Lower lobe of right lung (tissue), 2 donors: ENCODE measurements around the gene GLT8D2. TPM values are rescaled to one million over a fixed set of nuclear protein-coding genes. Genes with fewer than 3 reads are reported as not detected.

Experiments
- ATAC-seq, 2 donors: fragments of 200-7000 bp; cut with Tn5 transposase; one replicate each; pipeline ENCODE4 v1.9.1; 2020 to 2022; ENCODE audit warnings: mild to moderate bottlenecking in 2 of 2, moderate library complexity in 2 of 2
- DNase-seq: peaks from one replicate; pipeline ENCODE4 v3.0.0-alpha.2; 2020
- H3K27ac ChIP-seq: fragments of 200-600 bp; one replicate; pipeline ENCODE4 v1.8.0; 2022
- H3K27me3 ChIP-seq: fragments of 200-600 bp; one replicate; pipeline ENCODE4 v1.8.0; 2022; ENCODE audit warnings: low read depth
- H3K36me3 ChIP-seq: fragments of 200-600 bp; one replicate; pipeline ENCODE4 v1.8.0; 2022; ENCODE audit warnings: mild to moderate bottlenecking
- H3K4me1 ChIP-seq: fragments of 200-600 bp; one replicate; pipeline ENCODE4 v1.8.0; 2022
- H3K4me3 ChIP-seq: fragments of 200-600 bp; one replicate; pipeline ENCODE4 v1.8.0; 2022; ENCODE audit warnings: mild to moderate bottlenecking
- H3K9me3 ChIP-seq: fragments of 200-600 bp; one replicate; pipeline ENCODE4 v1.8.0; 2022
- intact Hi-C: fragments of 100-400 bp; cut with DNase I; formaldehyde crosslinking; loops from one replicate; pipeline ENCODE4 v1.11.0; 2022
- total RNA-seq: library from RNA; stranded (reverse); fragmentation: NEBNext Ultra II Directional; extraction: Animal tissue kit (Norgen Biotek cat#: 25700); gene quantifications from one replicate; pipeline ENCODE4 v1.2.1, GENCODE V29; 2021
- TF ChIP-seq, protein P1 (sequence below): fragments of 200-600 bp; IDR thresholded peaks from one replicate; pipeline ENCODE4 v1.8.0; 2022; ENCODE audit warnings: antibody characterized with exemption, mild to moderate bottlenecking
- donor health status: DM: no; HTN: yes; CAD: no; lungs with severe emphysema.

Gene GLT8D2
- total RNA-seq, 1 donor from 2014 or later, result 10.5 TPM

- intact Hi-C loops, result no loop called here
- H3K4me1 ChIP-seq, result no peaks in the 10 kb centered on the region
- no peaks in the 10 kb centered on the region for H3K9me3 ChIP-seq
- DNase-seq (no peak), ATAC-seq (no peak)
- TF ChIP-seq, protein P1, sequence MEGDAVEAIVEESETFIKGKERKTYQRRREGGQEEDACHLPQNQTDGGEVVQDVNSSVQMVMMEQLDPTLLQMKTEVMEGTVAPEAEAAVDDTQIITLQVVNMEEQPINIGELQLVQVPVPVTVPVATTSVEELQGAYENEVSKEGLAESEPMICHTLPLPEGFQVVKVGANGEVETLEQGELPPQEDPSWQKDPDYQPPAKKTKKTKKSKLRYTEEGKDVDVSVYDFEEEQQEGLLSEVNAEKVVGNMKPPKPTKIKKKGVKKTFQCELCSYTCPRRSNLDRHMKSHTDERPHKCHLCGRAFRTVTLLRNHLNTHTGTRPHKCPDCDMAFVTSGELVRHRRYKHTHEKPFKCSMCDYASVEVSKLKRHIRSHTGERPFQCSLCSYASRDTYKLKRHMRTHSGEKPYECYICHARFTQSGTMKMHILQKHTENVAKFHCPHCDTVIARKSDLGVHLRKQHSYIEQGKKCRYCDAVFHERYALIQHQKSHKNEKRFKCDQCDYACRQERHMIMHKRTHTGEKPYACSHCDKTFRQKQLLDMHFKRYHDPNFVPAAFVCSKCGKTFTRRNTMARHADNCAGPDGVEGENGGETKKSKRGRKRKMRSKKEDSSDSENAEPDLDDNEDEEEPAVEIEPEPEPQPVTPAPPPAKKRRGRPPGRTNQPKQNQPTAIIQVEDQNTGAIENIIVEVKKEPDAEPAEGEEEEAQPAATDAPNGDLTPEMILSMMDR, result no peak
- no peaks in the 10 kb centered on the region for H3K27me3 ChIP-seq
- H3K4me3 ChIP-seq, result no peak overlapping the region
- H3K36me3 ChIP-seq, result no peaks in the 10 kb centered on the region
- no peak overlapping the region for H3K27ac ChIP-seq
Measured at GRCh38 chr12:104010606-104011169, 39.3 kb downstream of the GLT8D2 start.

- intact Hi-C loops, result no loop called here
- TF ChIP-seq, protein P1, result no peak
- H3K36me3 ChIP-seq, result no peaks in the 10 kb centered on the region
- ATAC-seq (no peak), DNase-seq (no peak)
- H3K4me3 ChIP-seq, result no peak overlapping the region
- no peaks in the 10 kb centered on the region for H3K27me3 ChIP-seq
- H3K9me3 ChIP-seq, result no peaks in the 10 kb centered on the region
- H3K27ac ChIP-seq, result no peak overlapping the region
- no peaks in the 10 kb centered on the region for H3K4me1 ChIP-seq
Measured at GRCh38 chr12:104010121-104010520, 39.9 kb downstream of the GLT8D2 start.

GRCh38 chr12:104006929-104007328 is 43.1 kb downstream of the GLT8D2 start:
- no peak overlapping the region for H3K27ac ChIP-seq
- no peak for DNase-seq
- intact Hi-C loops, result no loop called here

GRCh38 chr12:104003596-104003995 is 46.4 kb downstream of the GLT8D2 start:
- Histone ChIP-seq H3K4me1 (no peaks in the 10 kb centered on the region), H3K27ac (no peak overlapping the region), H3K27me3 (peaks cover 4% of the 10 kb centered on the region), H3K4me3 (no peak overlapping the region), H3K36me3 (no peaks in the 10 kb centered on the region), H3K9me3 (no peaks in the 10 kb centered on the region)
- intact Hi-C loops, result no loop called here
- DNase-seq (no peak), ATAC-seq (no peak)
- TF ChIP-seq, protein P1, result no peak

More at GRCh38 chr12:104006929-104007328, 43.1 kb downstream of the GLT8D2 start:
- Histone ChIP-seq H3K36me3 (no peaks in the 10 kb centered on the region), H3K4me3 (no peak overlapping the region), H3K9me3 (no peaks in the 10 kb centered on the region), H3K27me3 (peaks cover under 1% of the 10 kb centered on the region), H3K4me1 (no peaks in the 10 kb centered on the region)
- no peak for ATAC-seq
- TF ChIP-seq, protein P1, result no peak

DNA sequence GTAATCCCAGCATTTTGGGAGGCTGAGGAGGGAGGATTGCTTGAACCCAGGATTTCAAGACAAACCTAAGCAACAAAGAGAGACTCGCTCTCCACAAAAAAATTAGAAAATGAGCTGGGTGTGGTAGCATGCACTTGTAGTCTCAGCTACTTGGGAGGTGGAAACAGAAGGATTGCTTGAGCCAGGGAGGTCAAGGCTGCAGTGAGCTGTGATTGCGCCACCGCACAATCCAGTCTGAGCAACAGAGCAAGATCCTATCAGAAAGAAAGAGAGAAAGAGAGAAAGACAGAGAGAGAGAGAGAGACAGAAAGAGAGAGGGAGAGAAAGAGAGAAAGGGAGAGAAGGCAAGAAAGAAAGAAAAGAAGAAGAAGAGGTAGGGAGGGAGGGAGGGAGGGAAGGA is 47.3 kb downstream of the GLT8D2 start:
- ATAC-seq, result no peak

More for the DNA sequence above, 47.3 kb downstream of the GLT8D2 start:
- intact Hi-C loops, result no loop called here
- H3K27me3 ChIP-seq, result peaks cover 4% of the 10 kb centered on the region
- no peak for DNase-seq
- TF ChIP-seq, protein P1, result no peak
- H3K36me3 ChIP-seq, result no peaks in the 10 kb centered on the region
- H3K4me3 ChIP-seq, result no peak overlapping the region
- no peak overlapping the region for H3K27ac ChIP-seq
- no peaks in the 10 kb centered on the region for H3K4me1 ChIP-seq
- no peaks in the 10 kb centered on the region for H3K9me3 ChIP-seq
